SH-SY5Y (cell line): ENCODE results near the gene PRKCZ.

ENCODE experiments used
- GATA2 ChIP-seq: IDR thresholded peaks from 2 replicates; pipeline ENCODE4 v1.6.1; 2011; ENCODE audit warnings: mild to moderate bottlenecking, low read depth, low read length
- GATA3 ChIP-seq: IDR thresholded peaks from 2 replicates; pipeline ENCODE4 v1.6.1; 2011; ENCODE audit warnings: low read depth, mild to moderate bottlenecking, low read length, moderate library complexity

GRCh38 chr1:2190491-2190976 lies 140.3 kb downstream of the PRKCZ start:
- TF ChIP-seq GATA3 (no peak), GATA2 (no peak)
